GM21390 (cell line): ENCODE results near the gene GANAB.

Experiments
- ATAC-seq: cut with Tn5 transposase; IDR thresholded peaks from one replicate; pipeline ENCODE4 v1.9.1; 2021; ENCODE audit not compliant: unreplicated experiment

Gene GANAB

GRCh38 chr11:62575156-62575555 is 71.3 kb downstream of the GANAB start:
- no peak for ATAC-seq
